ENCODE measurements around the gene SART1.
"Not testable (repeated sequence)": the region's sequence is repeated elsewhere in the genome, so short reads cannot be mapped to it uniquely, and the experiment has no call there.

The SART1 gene

GRCh38 chr11:66020618-66021357 is 59.3 kb downstream of the SART1 start:
- DNase-seq: no peak

DNA sequence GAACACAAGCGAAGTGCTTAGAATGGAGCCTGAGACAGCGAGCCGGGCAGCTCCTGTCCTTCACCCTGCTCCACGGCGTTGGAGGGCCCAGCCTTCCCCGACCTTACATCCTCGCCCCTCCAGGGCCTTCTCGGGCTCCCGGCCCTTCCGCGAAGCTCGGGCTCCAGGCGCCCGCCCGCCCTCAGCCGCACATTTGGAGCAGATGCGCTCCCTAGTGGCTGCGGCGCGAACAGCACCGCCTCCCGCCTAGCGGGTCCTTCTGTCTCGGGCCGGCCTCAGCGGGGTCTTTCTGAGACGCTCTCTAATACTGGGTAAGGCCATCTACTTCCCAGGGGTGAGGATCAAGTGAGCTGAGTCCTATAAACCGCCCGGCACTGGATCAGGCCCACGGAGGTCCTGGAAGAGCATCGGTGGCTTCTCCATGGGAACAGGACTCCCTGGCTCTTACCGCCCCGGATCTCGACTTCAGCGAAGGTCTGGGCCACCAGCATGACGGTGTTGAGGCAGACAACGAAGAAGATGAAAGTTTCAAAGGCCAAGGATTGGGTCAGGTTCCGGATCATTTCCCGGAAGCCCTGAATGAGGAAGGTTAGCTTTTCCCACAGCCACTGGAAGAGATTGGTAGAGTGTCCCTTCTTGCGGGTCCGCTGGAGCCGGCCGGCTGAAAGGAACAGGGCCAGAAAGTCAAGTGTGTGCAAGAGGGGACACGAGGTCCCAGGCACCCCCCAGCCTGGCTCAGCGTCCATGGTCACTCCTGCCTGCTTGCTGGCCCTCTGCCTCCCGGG is 61.1 kb downstream of the SART1 start:
- peak; percentile 34 for DNase-seq

GRCh38 chr11:66023186-66023440 is 61.6 kb downstream of the SART1 start:
- not testable (repeated sequence) for DNase-seq

- no peak for DNase-seq
Observed at GRCh38 chr11:66026017-66026529, 64.5 kb downstream of the SART1 start, which contains the start of gene CATSPER1. CATSPER1 (minus strand) TSS chr11:66026479; CDS start chr11:66026379, 100 bp downstream.

Data from NCI-H1105 treated with DMSO at 0.1 percent for 48 hours (cell line).